ENCODE measurements around the gene SLC1A7.

- TF ChIP-seq POLR2AphosphoS5 (IDR thresholded peaks at IDR 0.05; ENCODE audit: insufficient read depth in 1 of 2, low read depth in 1 of 2) (no peak), CTCF (IDR thresholded peaks at IDR 0.05) (no peak)
These were observed 10.9 kb downstream of the SLC1A7 start for GRCh38 chr1:53131590-53131938.
